Spinal cord (tissue), 10 donors: Measurements from ENCODE around the gene TMPRSS4. TPM values are rescaled to one million over a fixed set of nuclear protein-coding genes. Genes with fewer than 3 reads are reported as not detected.

Source experiments
- DNase-seq, 6 donors: peaks; one replicate each; pipeline versions ENCODE4 v3.0.0 to v3.0.0-alpha.2; 2013 to 2015; ENCODE audit warnings: low spot score in 6 of 6, low read depth in 4 of 6
- H3K27ac ChIP-seq: one replicate; pipeline ENCODE4 v1.5.1; 2013; ENCODE audit warnings: low read depth, low read length, control low read depth
- H3K27me3 ChIP-seq: one replicate; pipeline ENCODE4 v1.6.1; 2013; ENCODE audit warnings: low read length; ENCODE audit not compliant: control insufficient read depth, insufficient read depth
- H3K36me3 ChIP-seq: one replicate; pipeline ENCODE4 v1.6.1; 2013; ENCODE audit warnings: low read length; ENCODE audit not compliant: control insufficient read depth, insufficient read depth
- H3K4me1 ChIP-seq: one replicate; pipeline ENCODE4 v1.6.1; 2013; ENCODE audit warnings: low read length; ENCODE audit not compliant: control insufficient read depth, insufficient read depth
- H3K4me3 ChIP-seq: one replicate; pipeline ENCODE4 v1.5.1; 2013; ENCODE audit warnings: low read depth, low read length, control low read depth
- H3K9me3 ChIP-seq: one replicate; pipeline ENCODE4 v1.6.1; 2013; ENCODE audit warnings: low read length; ENCODE audit not compliant: control insufficient read depth, insufficient read depth
- WGBS: methylation state at CpG from one replicate; pipeline ENCODE4 v1.1.5; 2013; ENCODE audit warnings: missing lambda C conversion rate; ENCODE audit not compliant: insufficient coverage; 5-methylcytosine and 5-hydroxymethylcytosine counted together
- long read RNA-seq, 4 donors: transcript quantifications; one replicate each; lab custom pipeline, GENCODE V29; 2026
- polyA plus RNA-seq, 2 donors: library from polyadenylated mRNA; unstranded; fragments of 120-200 nt; gene quantifications; one replicate each; pipeline ENCODE4 v1.2.1, GENCODE V29; 2013; ENCODE audit not compliant: insufficient read length in 2 of 2
- total RNA-seq, 2 donors: library from RNA; depleted of rRNA in 1 of 2; stranded (reverse); fragments of 120-200 nt in 1 of 2; fragments of >200 nt in 1 of 2; gene quantifications; one replicate each; pipeline versions ENCODE4 v1.2.3 to v1.2.4, GENCODE V29; 2013 to 2014
- donor health status: healthy.

TMPRSS4 gene
- under 1 TPM in 1 of 2 donors, not detected in 1; 0.30 TPM for total RNA-seq
- under 1 TPM; 0.26 to 0.70 TPM for polyA plus RNA-seq
- long read RNA-seq, donor 1, result 0 reads
- long read RNA-seq, donor 2, result 0 reads
- long read RNA-seq, donor 3, result 0 reads
- long read RNA-seq, donor 4, full-length matches to known transcripts, result 3 of 3 reads
- long read RNA-seq, donor 4, partial matches to known transcripts, result 0 of 3 reads
- long read RNA-seq, donor 4, other reads (novel, unspliced or antisense), result 0 of 3 reads

- Histone ChIP-seq H3K4me3 (no peak within 1 kb of the TSS), H3K36me3 (no peaks in the 10 kb centered on the region), H3K27me3 (no peaks in the 10 kb centered on the region), H3K27ac (no peak within 1 kb of the TSS), H3K9me3 (no peaks in the 10 kb centered on the region), H3K4me1 (peaks cover 10% of the 10 kb centered on the region)
- 96% methylated on average over 3 of the region's 7 CpGs for WGBS
- DNase-seq, result no peak
Measured at GRCh38 chr11:118076754-118077281, at the start of gene TMPRSS4. Gene TMPRSS4, plus strand, starts transcription at chr11:118077078. Its CDS starts 225 bp downstream, at chr11:118077303.

DNA sequence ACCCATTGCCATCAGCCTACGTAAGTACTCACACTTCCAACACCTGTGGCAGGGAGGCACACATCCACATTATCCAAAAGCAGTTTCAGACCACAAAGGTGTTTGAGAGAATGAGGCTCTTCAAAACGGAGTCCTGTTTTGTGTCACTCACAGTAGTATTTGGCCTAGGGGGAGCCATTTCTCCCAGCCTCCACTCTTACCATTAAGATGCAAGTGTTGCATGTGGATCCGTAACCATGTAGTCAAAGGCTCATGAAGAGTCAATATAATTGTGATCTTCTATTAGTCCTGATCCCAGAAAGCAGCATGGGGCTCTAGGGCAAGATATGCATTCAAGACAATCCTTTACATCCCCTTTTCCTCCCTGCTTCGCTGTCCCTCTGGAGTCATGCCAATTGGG, 49.2 kb upstream of the TMPRSS4 start:
- H3K36me3 ChIP-seq, result no peaks in the 10 kb centered on the region
- DNase-seq, result no peak
- no peaks in the 10 kb centered on the region for H3K9me3 ChIP-seq
- no peaks in the 10 kb centered on the region for H3K27me3 ChIP-seq
- H3K27ac ChIP-seq, result no peak overlapping the region
- 90% methylated on average over 2 of the region's 4 CpGs for WGBS
- H3K4me3 ChIP-seq, result no peak overlapping the region
- H3K4me1 ChIP-seq, result no peaks in the 10 kb centered on the region

- no peak overlapping the region for H3K27ac ChIP-seq
- WGBS, result 93% methylated on average over 1 of the region's 3 CpGs
- H3K36me3 ChIP-seq, result no peaks in the 10 kb centered on the region
- H3K4me3 ChIP-seq, result no peak overlapping the region
- DNase-seq, result no peak
- no peaks in the 10 kb centered on the region for H3K27me3 ChIP-seq
- no peaks in the 10 kb centered on the region for H3K9me3 ChIP-seq
- no peaks in the 10 kb centered on the region for H3K4me1 ChIP-seq
Measured at GRCh38 chr11:118028626-118029025, 48.3 kb upstream of the TMPRSS4 start.

- H3K4me3 ChIP-seq, result no peak overlapping the region
Measured at GRCh38 chr11:118033443-118033842, 43.4 kb upstream of the TMPRSS4 start.

GRCh38 chr11:118042141-118042540, 34.7 kb upstream of the TMPRSS4 start:
- DNase-seq, result no peak
- Histone ChIP-seq H3K4me1 (no peaks in the 10 kb centered on the region), H3K4me3 (no peak overlapping the region), H3K27ac (no peak overlapping the region), H3K36me3 (no peaks in the 10 kb centered on the region), H3K27me3 (no peaks in the 10 kb centered on the region), H3K9me3 (no peaks in the 10 kb centered on the region)
- no CpG with 5 or more reads among the region's 1 CpG for WGBS

More at GRCh38 chr11:118033443-118033842, 43.4 kb upstream of the TMPRSS4 start:
- no peaks in the 10 kb centered on the region for H3K9me3 ChIP-seq
- WGBS, result 83% methylated on average over 1 of the region's 4 CpGs
- no peaks in the 10 kb centered on the region for H3K27me3 ChIP-seq
- H3K27ac ChIP-seq, result no peak overlapping the region
- no peaks in the 10 kb centered on the region for H3K4me1 ChIP-seq
- DNase-seq, result no peak
- no peaks in the 10 kb centered on the region for H3K36me3 ChIP-seq

- 60% methylated on average over 2 of the region's 4 CpGs for WGBS
- DNase-seq, result peak in 1 of 6 donors; percentile 11
- Histone ChIP-seq H3K4me1 (no peaks in the 10 kb centered on the region), H3K4me3 (no peak overlapping the region), H3K36me3 (no peaks in the 10 kb centered on the region), H3K27me3 (no peaks in the 10 kb centered on the region), H3K9me3 (no peaks in the 10 kb centered on the region), H3K27ac (no peak overlapping the region)
Measured at GRCh38 chr11:118042796-118043195, 34.1 kb upstream of the TMPRSS4 start.

DNA sequence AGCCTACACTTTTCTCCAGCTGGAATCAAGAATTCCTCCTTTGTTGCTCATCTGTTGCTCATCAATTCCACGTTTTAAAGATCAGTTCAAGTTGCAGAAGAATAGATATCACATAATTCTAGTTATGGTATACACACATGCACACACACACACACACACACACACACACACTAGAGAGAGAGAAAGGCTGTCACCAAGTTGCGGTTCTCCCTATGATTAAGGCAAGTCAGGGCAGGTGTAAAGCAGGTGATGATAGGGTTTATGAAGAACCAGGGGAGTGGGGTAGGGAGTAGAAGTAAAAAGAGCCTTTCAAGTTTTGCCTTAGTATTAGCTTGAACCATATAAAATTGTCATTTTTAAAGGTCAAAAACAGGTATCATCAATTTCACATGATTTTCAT, 31.7 kb upstream of the TMPRSS4 start:
- no peaks in the 10 kb centered on the region for H3K27me3 ChIP-seq
- DNase-seq, result no peak

GRCh38 chr11:118046051-118046963, 30.6 kb upstream of the TMPRSS4 start:
- Histone ChIP-seq H3K27me3 (no peaks in the 10 kb centered on the region), H3K4me3 (no peak overlapping the region), H3K4me1 (no peaks in the 10 kb centered on the region), H3K27ac (no peak overlapping the region), H3K9me3 (no peaks in the 10 kb centered on the region), H3K36me3 (no peaks in the 10 kb centered on the region)
- WGBS, result 64% methylated on average over 4 of the region's 5 CpGs
- DNase-seq, result no peak

More for the DNA sequence above, 31.7 kb upstream of the TMPRSS4 start:
- Histone ChIP-seq H3K27ac (no peak overlapping the region), H3K36me3 (no peaks in the 10 kb centered on the region), H3K4me3 (no peak overlapping the region), H3K4me1 (no peaks in the 10 kb centered on the region), H3K9me3 (no peaks in the 10 kb centered on the region)
- no CpG with 5 or more reads among the region's 2 CpGs for WGBS

GRCh38 chr11:118046964-118047700, 29.7 kb upstream of the TMPRSS4 start:
- Histone ChIP-seq H3K4me1 (no peaks in the 10 kb centered on the region), H3K27ac (no peak overlapping the region), H3K4me3 (no peak overlapping the region), H3K36me3 (no peaks in the 10 kb centered on the region), H3K27me3 (no peaks in the 10 kb centered on the region), H3K9me3 (no peaks in the 10 kb centered on the region)
- no peak for DNase-seq
- 94% methylated on average over 4 of the region's 8 CpGs for WGBS
